GM12878 (cell line): Measurements from ENCODE around the gene TAF6L. TPM values are rescaled to one million over a fixed set of nuclear protein-coding genes. Genes with fewer than 3 reads are reported as not detected.

Source experiments
- ATAC-seq: fragments of 200-7000 bp; cut with Tn5 transposase; 3 replicates; pipeline ENCODE4 v1.9.1; 2020; ENCODE audit warnings: mild to moderate bottlenecking, moderate library complexity
- BruUV-seq: library from RNA; stranded (reverse); fragments of 400-500 nt; replicated peaks from 2 replicates; lab custom pipeline; 2021; lab: Mats Ljungman, UMichigan
- CTCF ChIA-PET: fragments of 300-600 bp; sonication (Branson Sonifier 250); formaldehyde crosslinking; extraction: SDS; loops from one replicate; lab custom pipeline; 2021; ENCODE audit warnings: inconsistent platforms; lab: Yijun Ruan, JAX
- POLR2A ChIA-PET: fragments of 350-600 bp; formaldehyde crosslinking; extraction: SDS; loops from one replicate; lab custom pipeline; 2021; ENCODE audit warnings: inconsistent platforms; lab: Charles Lee
- RAD21 ChIA-PET: fragments of 300-600 bp; sonication (Branson Sonifier 250); formaldehyde crosslinking; loops from one replicate; lab custom pipeline; 2023; ENCODE audit warnings: antibody characterized with exemption; ENCODE audit not compliant: unreplicated experiment; lab: Charles Lee
- SMC1A ChIA-PET: fragments of 300-600 bp; sonication (Branson Sonifier 250); formaldehyde crosslinking; loops from one replicate; lab custom pipeline; 2023; ENCODE audit not compliant: unreplicated experiment, uncharacterized antibody; lab: Charles Lee
- DNase-seq: peaks from one replicate; pipeline ENCODE4 v3.0.0-alpha.2; 2011; ENCODE audit warnings: low read depth, low spot score
- FAIRE-seq: peaks from 3 replicates; lab custom pipeline; 2011; peaks lifted over from hg19 to GRCh38; lab: Jason Lieb, UNC
- H2AFZ ChIP-seq: 2 replicates; pipeline ENCODE4 v1.6.0; 2011; ENCODE audit warnings: low read depth, low read length, control low read depth; ENCODE audit not compliant: control insufficient read depth
- H3K27ac ChIP-seq: 2 replicates; pipeline ENCODE4 v1.5.1; 2011; ENCODE audit warnings: control low read depth; ENCODE audit not compliant: control insufficient read depth, insufficient read depth
- H3K27me3 ChIP-seq, 2 experiments: replicated peaks in 1 of 2; 2 replicates each; pipeline versions ENCODE4 v1.6.0 to v1.6.1; 2011; ENCODE audit warnings: low read length in 1 of 2; ENCODE audit not compliant: control insufficient read depth in 2 of 2, insufficient read depth in 2 of 2
- H3K36me3 ChIP-seq, 2 experiments: 2 replicates each; pipeline ENCODE4 v1.5.1; 2011; ENCODE audit warnings: low read length in 1 of 2; ENCODE audit not compliant: control insufficient read depth in 2 of 2, insufficient read depth in 2 of 2
- H3K4me1 ChIP-seq: 2 replicates; pipeline ENCODE4 v1.6.1; 2011; ENCODE audit warnings: mild to moderate bottlenecking, low read length, moderate library complexity, mixed read lengths; ENCODE audit not compliant: control insufficient read depth, insufficient read depth
- H3K4me2 ChIP-seq: 2 replicates; pipeline ENCODE4 v1.6.0; 2011; ENCODE audit warnings: control low read depth; ENCODE audit not compliant: control insufficient read depth, insufficient read depth
- H3K4me3 ChIP-seq: fragments of 200-600 bp; sonication (generic); 2 replicates; pipeline ENCODE4 v1.5.1; 2016
- H3K79me2 ChIP-seq: 2 replicates; pipeline ENCODE4 v1.6.0; 2011; ENCODE audit warnings: low read length; ENCODE audit not compliant: control insufficient read depth, insufficient read depth
- H3K9ac ChIP-seq: 2 replicates; pipeline ENCODE4 v1.8.0; 2011; ENCODE audit warnings: low read length, control low read depth, mixed read lengths; ENCODE audit not compliant: control insufficient read depth, insufficient read depth
- H3K9me3 ChIP-seq: replicated peaks from 3 replicates; pipeline ENCODE4 v1.5.1; 2011; ENCODE audit warnings: mild to moderate bottlenecking, low read length; ENCODE audit not compliant: control insufficient read depth, insufficient read depth
- H4K20me1 ChIP-seq: 2 replicates; pipeline ENCODE4 v1.6.0; 2011; ENCODE audit not compliant: control insufficient read depth, insufficient read depth
- ASH2L ChIP-seq: fragments of 300-600, 200-600 bp; sonication (generic); IDR thresholded peaks from 2 replicates; pipeline ENCODE4 v1.6.1; 2017; ENCODE audit warnings: low read depth, mild to moderate bottlenecking, borderline replicate concordance
- BHLHE40 ChIP-seq, 2 experiments: fragments of 450-650 bp in 1 of 2; IDR thresholded peaks; 2 replicates each; pipeline ENCODE4 v1.6.1; 2011 to 2017; ENCODE audit warnings: low read depth in 2 of 2, borderline replicate concordance in 1 of 2, improper control_type of control experiment in 1 of 2, low read length in 1 of 2, mild to moderate bottlenecking in 1 of 2
- DPF2 ChIP-seq: fragments of 450-650 bp; IDR thresholded peaks from 2 replicates; pipeline ENCODE4 v1.6.1; 2017; ENCODE audit warnings: mild to moderate bottlenecking
- ESRRA ChIP-seq: IDR thresholded peaks from 2 replicates; pipeline ENCODE4 v1.6.1; 2012; ENCODE audit warnings: mild to moderate bottlenecking, low read length, improper control_type of control experiment
- FOXK2 ChIP-seq: fragments of 450-650 bp; IDR thresholded peaks from 2 replicates; pipeline ENCODE4 v1.6.1; 2017; ENCODE audit warnings: mild to moderate bottlenecking, moderate library complexity
- HDAC6 ChIP-seq: fragments of 200-600 bp; sonication (generic); IDR thresholded peaks from one replicate; pipeline ENCODE4 v1.8.0; 2017; ENCODE audit warnings: antibody characterized with exemption; ENCODE audit not compliant: unreplicated experiment
- LARP7 ChIP-seq: fragments of 450-650 bp; IDR thresholded peaks from 2 replicates; pipeline ENCODE4 v1.6.1; 2017; ENCODE audit warnings: mild to moderate bottlenecking
- MEF2A ChIP-seq: IDR thresholded peaks from 2 replicates; pipeline ENCODE4 v1.6.1; 2011; ENCODE audit warnings: low read depth, mild to moderate bottlenecking, low read length, moderate library complexity; ENCODE audit not compliant: insufficient read depth
- PML ChIP-seq: IDR thresholded peaks from 2 replicates; pipeline ENCODE4 v1.6.1; 2012; ENCODE audit warnings: low read length, inconsistent platforms
- RB1 ChIP-seq: fragments of 450-650 bp; formaldehyde crosslinking; IDR thresholded peaks from 2 replicates; pipeline ENCODE4 v1.6.1; 2017; ENCODE audit warnings: mild to moderate bottlenecking, borderline replicate concordance
- SIN3A ChIP-seq: IDR thresholded peaks from 2 replicates; pipeline ENCODE4 v1.6.1; 2012; ENCODE audit warnings: low read depth, low read length, improper control_type of control experiment
- SPI1 ChIP-seq: IDR thresholded peaks from 2 replicates; pipeline ENCODE4 v1.6.1; 2011; ENCODE audit warnings: low read depth, mild to moderate bottlenecking, low read length, moderate library complexity, borderline replicate concordance; ENCODE audit not compliant: insufficient read depth
- SREBF2 ChIP-seq: IDR thresholded peaks from 2 replicates; pipeline ENCODE4 v1.6.1; 2012; ENCODE audit warnings: mild to moderate bottlenecking, low read length
- SRF ChIP-seq, 2 experiments: IDR thresholded peaks; 2 replicates each; pipeline ENCODE4 v1.6.1; 2011; ENCODE audit warnings: low read depth in 2 of 2, low read length in 2 of 2, mild to moderate bottlenecking in 1 of 2, moderate library complexity in 1 of 2
- SUZ12 ChIP-seq: fragments of 200-600 bp; sonication (generic); IDR thresholded peaks from one replicate; pipeline ENCODE4 v1.6.1; 2018; ENCODE audit warnings: antibody characterized with exemption, mild to moderate bottlenecking; ENCODE audit not compliant: unreplicated experiment
- ZBTB40 ChIP-seq: fragments of 450-650 bp; IDR thresholded peaks from 2 replicates; pipeline ENCODE4 v1.6.1; 2016; ENCODE audit warnings: mild to moderate bottlenecking, moderate library complexity, borderline replicate concordance
- WGBS: methylation state at CpG from one replicate; pipeline ENCODE4 v1.1.6; 2016; ENCODE audit warnings: low lambda C conversion rate; ENCODE audit not compliant: insufficient replicate concordance, insufficient coverage; ENCODE audit errors: missing lambda C conversion rate; 5-methylcytosine and 5-hydroxymethylcytosine counted together
- in situ Hi-C: fragments of 300-500 bp; cut with MboI; formaldehyde crosslinking; loops from 9 replicates; pipeline ENCODE4 v1.14.3; 2018; ENCODE audit warnings: mixed read lengths
- intact Hi-C: fragments of 100-400 bp; cut with micrococcal nuclease; formaldehyde crosslinking; loops from one replicate; pipeline ENCODE4 v1.14.2; 2022; ENCODE audit not compliant: unreplicated experiment
- polyA plus RNA-seq, 11 experiments: library from polyadenylated mRNA; depleted of rRNA in 4 of 11; unstranded in 6 of 11; stranded (reverse) in 5 of 11; fragments of >200 nt; fragmentation: Nextera tagmentation in 4 of 11; fragmentation: Illumina TruSeq in 1 of 11; extraction: Ambion mirVana in 4 of 11; extraction: Trizol in 1 of 11; gene quantifications; 1 replicate in 1 of 11; 2 replicates in 10 of 11; pipeline versions ENCODE4 v1.2.1 to v1.2.3, GENCODE V29; 2011 to 2016; ENCODE audit warnings: inconsistent platforms in 2 of 11, missing spikeins in 2 of 11, low read depth in 1 of 11
- total RNA-seq, 4 experiments: library from RNA; depleted of rRNA in 3 of 4; stranded (reverse); fragments of >200 nt in 3 of 4; fragmentation: Illumina TruSeq in 1 of 4; extraction: Trizol in 1 of 4; gene quantifications; 2 replicates each; pipeline versions ENCODE4 v1.2.1 to v1.2.3, GENCODE V29; 2013 to 2021
- TF ChIP-seq, protein P1 (sequence below): fragments of 450-650 bp; IDR thresholded peaks from 2 replicates; pipeline ENCODE4 v1.6.1; 2018; ENCODE audit warnings: mild to moderate bottlenecking, low read depth, moderate library complexity; ENCODE audit not compliant: partially characterized antibody
- TF ChIP-seq, protein P2 (sequence below): IDR thresholded peaks from 2 replicates; pipeline ENCODE4 v1.6.1; 2012; ENCODE audit warnings: low read depth, low read length, improper control_type of control experiment

Gene TAF6L
- total and polyA plus RNA-seq, 10 of the 15 experiments (the other 5 are each of a cell fraction or from before 2014, with no cell fraction given) = 0.15 to 35.6 (median 19.0) TPM

- Histone ChIP-seq H3K27me3 (no peaks in the 10 kb centered on the region), H3K4me2 (no peak overlapping the region), H3K36me3 (peaks cover 27 to 43% of the 10 kb centered on the region in 2 experiments), H4K20me1 (no peaks in the 10 kb centered on the region), H3K27ac (no peak overlapping the region), H3K4me1 (peaks cover 6% of the 10 kb centered on the region; the same call in 1 of the 2 replicates), H3K79me2 (peaks cover 13% of the 10 kb centered on the region), H3K4me3 (no peak overlapping the region), H3K9me3 (no peaks in the 10 kb centered on the region), H2AFZ (no peak overlapping the region), H3K9ac (no peak overlapping the region)
- RAD21 ChIA-PET = no interaction called here
- SMC1A ChIA-PET = no interaction called here
- in situ Hi-C loops (no loop called here), intact Hi-C loops (no loop called here)
- WGBS = 82% methylated on average over 9 of the region's 10 CpGs
- CTCF ChIA-PET = interaction anchor here (1.5 kb wide), 1 partner anchor 9 kb away, joined by 3 read pairs; no protein-coding TSS in a partner anchor
- POLR2A ChIA-PET = interaction anchor here (0.5 kb wide), 1 partner anchor 13 kb away, joined by 3 read pairs; no protein-coding TSS in a partner anchor
- no TSS peak for BruUV-seq
- FAIRE-seq (no peak), DNase-seq (no peak), ATAC-seq (no peak)
- no peak for TF ChIP-seq HDAC6
- TF ChIP-seq LARP7 = no peak
- TF ChIP-seq SUZ12 = no peak
- no peak for TF ChIP-seq SIN3A
- TF ChIP-seq BHLHE40 (IDR thresholded peaks at IDR 0.05; ENCODE audit: borderline replicate concordance in 1 of 2, low read depth in 2 of 2, low read length in 1 of 2) = no peak
- TF ChIP-seq, protein P1, sequence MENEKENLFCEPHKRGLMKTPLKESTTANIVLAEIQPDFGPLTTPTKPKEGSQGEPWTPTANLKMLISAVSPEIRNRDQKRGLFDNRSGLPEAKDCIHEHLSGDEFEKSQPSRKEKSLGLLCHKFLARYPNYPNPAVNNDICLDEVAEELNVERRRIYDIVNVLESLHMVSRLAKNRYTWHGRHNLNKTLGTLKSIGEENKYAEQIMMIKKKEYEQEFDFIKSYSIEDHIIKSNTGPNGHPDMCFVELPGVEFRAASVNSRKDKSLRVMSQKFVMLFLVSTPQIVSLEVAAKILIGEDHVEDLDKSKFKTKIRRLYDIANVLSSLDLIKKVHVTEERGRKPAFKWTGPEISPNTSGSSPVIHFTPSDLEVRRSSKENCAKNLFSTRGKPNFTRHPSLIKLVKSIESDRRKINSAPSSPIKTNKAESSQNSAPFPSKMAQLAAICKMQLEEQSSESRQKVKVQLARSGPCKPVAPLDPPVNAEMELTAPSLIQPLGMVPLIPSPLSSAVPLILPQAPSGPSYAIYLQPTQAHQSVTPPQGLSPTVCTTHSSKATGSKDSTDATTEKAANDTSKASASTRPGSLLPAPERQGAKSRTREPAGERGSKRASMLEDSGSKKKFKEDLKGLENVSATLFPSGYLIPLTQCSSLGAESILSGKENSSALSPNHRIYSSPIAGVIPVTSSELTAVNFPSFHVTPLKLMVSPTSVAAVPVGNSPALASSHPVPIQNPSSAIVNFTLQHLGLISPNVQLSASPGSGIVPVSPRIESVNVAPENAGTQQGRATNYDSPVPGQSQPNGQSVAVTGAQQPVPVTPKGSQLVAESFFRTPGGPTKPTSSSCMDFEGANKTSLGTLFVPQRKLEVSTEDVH = no peak
- no peak for TF ChIP-seq SPI1
- TF ChIP-seq ASH2L = no peak
- TF ChIP-seq FOXK2 = no peak
- TF ChIP-seq MEF2A = no peak
- no peak for TF ChIP-seq ESRRA
- no peak for TF ChIP-seq RB1
- TF ChIP-seq PML = no peak
- no peak for TF ChIP-seq DPF2
- TF ChIP-seq SRF (IDR thresholded peaks at IDR 0.05; ENCODE audit: low read depth in 2 of 2, low read length in 2 of 2) = no peak
- no peak for TF ChIP-seq SREBF2
- TF ChIP-seq, protein P2, sequence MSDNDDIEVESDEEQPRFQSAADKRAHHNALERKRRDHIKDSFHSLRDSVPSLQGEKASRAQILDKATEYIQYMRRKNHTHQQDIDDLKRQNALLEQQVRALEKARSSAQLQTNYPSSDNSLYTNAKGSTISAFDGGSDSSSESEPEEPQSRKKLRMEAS = no peak
- TF ChIP-seq ZBTB40 = no peak
These were observed 28.3 kb downstream of the TAF6L start for GRCh38 chr11:62799486-62799885.
